OCI-LY7 (cell line): Measurements from ENCODE around the gene SPAG6. TPM values are rescaled to one million over a fixed set of nuclear protein-coding genes. Genes with fewer than 3 reads are reported as not detected.
A peak's percentile ranks its signal among the peaks of the same experiment; 100 is the strongest.

Experiments used
- BruUV-seq: library from RNA; stranded (reverse); fragments of 400-500 nt; replicated peaks from 2 replicates; lab custom pipeline; 2021; lab: Mats Ljungman, UMichigan
- CTCF ChIA-PET: fragments of 300-600 bp; sonication (Branson Sonifier 250); formaldehyde crosslinking; loops from one replicate; lab custom pipeline; 2022; ENCODE audit warnings: antibody characterized with exemption; ENCODE audit not compliant: unreplicated experiment; lab: Charles Lee
- POLR2A ChIA-PET: fragments of 300-600 bp; sonication (Branson Sonifier 250); formaldehyde crosslinking; loops from one replicate; lab custom pipeline; 2022; ENCODE audit warnings: antibody characterized with exemption; lab: Charles Lee
- DNase-seq: peaks from one replicate; pipeline ENCODE4 v3.0.0-alpha.2; 2015; ENCODE audit warnings: low spot score
- H2AFZ ChIP-seq: fragments of 200-600 bp; sonication (generic), shearing (Covaris generic); 2 replicates; pipeline ENCODE4 v1.6.1; 2014; ENCODE audit warnings: mild to moderate bottlenecking, antibody characterized with exemption, low read length, moderate library complexity
- H3K27ac ChIP-seq: fragments of 200-600 bp; sonication (generic); 2 replicates; pipeline ENCODE4 v1.5.1; 2014; ENCODE audit warnings: mixed run types, low read depth, mild to moderate bottlenecking, moderate library complexity, low read length, inconsistent platforms; ENCODE audit not compliant: poor library complexity, severe bottlenecking
- H3K36me3 ChIP-seq: fragments of 200-600 bp; sonication (generic); 2 replicates; pipeline ENCODE4 v1.6.1; 2014; ENCODE audit warnings: mild to moderate bottlenecking, antibody characterized with exemption, low read length, moderate library complexity, mixed read lengths; ENCODE audit not compliant: insufficient read depth
- H3K4me1 ChIP-seq: fragments of 200-600 bp; sonication (generic); 2 replicates; pipeline ENCODE4 v1.5.1; 2014; ENCODE audit warnings: mild to moderate bottlenecking, low read length; ENCODE audit not compliant: insufficient read depth, poor library complexity, severe bottlenecking
- H3K4me2 ChIP-seq: fragments of 200-600 bp; sonication (generic); 2 replicates; pipeline ENCODE4 v1.6.1; 2014; ENCODE audit warnings: mild to moderate bottlenecking, low read length
- H3K4me3 ChIP-seq: fragments of 200-600 bp; sonication (generic); 2 replicates; pipeline ENCODE4 v1.5.1; 2014; ENCODE audit warnings: mild to moderate bottlenecking, low read depth, low read length; ENCODE audit not compliant: poor library complexity, severe bottlenecking
- H3K79me2 ChIP-seq: fragments of 200-600 bp; sonication (generic); 2 replicates; pipeline ENCODE4 v1.6.1; 2016; ENCODE audit warnings: low read depth, mild to moderate bottlenecking, low read length, moderate library complexity, mixed read lengths; ENCODE audit not compliant: insufficient read depth
- H3K9me2 ChIP-seq: fragments of 200-600 bp; sonication (generic); 2 replicates; pipeline ENCODE4 v1.6.1; 2016; ENCODE audit warnings: mild to moderate bottlenecking, low read length, mixed read lengths; ENCODE audit not compliant: insufficient read depth
- H3K9me3 ChIP-seq: fragments of 200-600 bp; sonication (generic); 2 replicates; pipeline ENCODE4 v1.6.1; 2014; ENCODE audit warnings: mild to moderate bottlenecking, mixed run types, low read length, mixed read lengths
- H4K20me1 ChIP-seq: fragments of 200-600 bp; sonication (generic); 2 replicates; pipeline ENCODE4 v1.6.1; 2014; ENCODE audit warnings: mild to moderate bottlenecking, antibody characterized with exemption, low read length, moderate library complexity, mixed read lengths; ENCODE audit not compliant: insufficient read depth
- EZH2phosphoT487 ChIP-seq: fragments of 200-600 bp; sonication (generic); IDR thresholded peaks from 2 replicates; pipeline ENCODE4 v1.6.1; 2018; ENCODE audit warnings: low read depth, borderline replicate concordance, mild to moderate bottlenecking, mixed run types, antibody characterized with exemption, low read length, moderate library complexity, mixed read lengths
- intact Hi-C: fragments of 100-400 bp; cut with micrococcal nuclease; formaldehyde crosslinking; loops from one replicate; pipeline ENCODE4 v1.10.0; 2022; ENCODE audit not compliant: unreplicated experiment
- total RNA-seq, 2 experiments: library from RNA; depleted of rRNA in 1 of 2; stranded (reverse); fragments of >200 nt in 1 of 2; shearing (Covaris generic) in 1 of 2; gene quantifications; 2 replicates each; pipeline ENCODE4 v1.2.3, GENCODE V29; 2014 to 2022
- TF ChIP-seq, protein P1 (sequence below): fragments of 200-600 bp; sonication (generic); conservative IDR thresholded peaks from 2 replicates; pipeline ENCODE4 v1.5.1; 2014; ENCODE audit warnings: mild to moderate bottlenecking, antibody characterized with exemption, low read length, moderate library complexity, mixed read lengths

Gene SPAG6
- total RNA-seq, 2 experiments from 2014 or later: not detected

DNA sequence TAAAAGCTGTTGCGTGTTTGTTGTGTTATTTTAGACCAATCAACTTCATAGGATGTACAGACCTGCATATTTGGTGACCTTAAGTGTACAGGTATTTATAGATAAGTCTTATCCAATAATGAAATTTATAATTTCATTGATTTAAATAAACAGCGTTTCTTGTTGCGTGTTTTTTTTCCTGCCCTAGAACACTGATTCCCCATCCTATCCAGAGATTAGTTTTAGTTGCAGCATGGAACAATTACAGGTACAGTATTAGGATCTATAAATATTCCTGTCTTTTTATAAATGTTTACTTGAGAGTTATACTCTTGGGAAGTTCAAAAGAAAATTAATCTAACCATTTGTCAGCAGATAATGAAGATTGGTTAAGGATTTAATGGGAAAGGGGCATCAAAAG is 26.5 kb upstream of the SPAG6 start:
- CTCF ChIA-PET: no interaction called here
- Histone ChIP-seq H3K79me2 (0 out of 2 replicates have a peak, but pooled peaks cover 11% of the 10 kb centered on the region), H3K27ac (no peak overlapping the region), H4K20me1 (peaks cover 32% of the 10 kb centered on the region; the same call in 1 of the 2 replicates), H3K9me2 (no peaks in the 10 kb centered on the region), H3K4me2 (no peak overlapping the region), H3K4me3 (no peak overlapping the region), H2AFZ (no peak overlapping the region), H3K9me3 (no peaks in the 10 kb centered on the region), H3K4me1 (peaks cover 28% of the 10 kb centered on the region), H3K36me3 (no peaks in the 10 kb centered on the region)
- no peak for DNase-seq
- POLR2A ChIA-PET: interaction anchor here (0.5 to 1.4 kb wide), 3 partner anchors 11 to 317 kb away, joined by 3 to 6 read pairs (median 3); no protein-coding TSS in a partner anchor
- no peak for TF ChIP-seq EZH2phosphoT487
- TF ChIP-seq, protein P1, sequence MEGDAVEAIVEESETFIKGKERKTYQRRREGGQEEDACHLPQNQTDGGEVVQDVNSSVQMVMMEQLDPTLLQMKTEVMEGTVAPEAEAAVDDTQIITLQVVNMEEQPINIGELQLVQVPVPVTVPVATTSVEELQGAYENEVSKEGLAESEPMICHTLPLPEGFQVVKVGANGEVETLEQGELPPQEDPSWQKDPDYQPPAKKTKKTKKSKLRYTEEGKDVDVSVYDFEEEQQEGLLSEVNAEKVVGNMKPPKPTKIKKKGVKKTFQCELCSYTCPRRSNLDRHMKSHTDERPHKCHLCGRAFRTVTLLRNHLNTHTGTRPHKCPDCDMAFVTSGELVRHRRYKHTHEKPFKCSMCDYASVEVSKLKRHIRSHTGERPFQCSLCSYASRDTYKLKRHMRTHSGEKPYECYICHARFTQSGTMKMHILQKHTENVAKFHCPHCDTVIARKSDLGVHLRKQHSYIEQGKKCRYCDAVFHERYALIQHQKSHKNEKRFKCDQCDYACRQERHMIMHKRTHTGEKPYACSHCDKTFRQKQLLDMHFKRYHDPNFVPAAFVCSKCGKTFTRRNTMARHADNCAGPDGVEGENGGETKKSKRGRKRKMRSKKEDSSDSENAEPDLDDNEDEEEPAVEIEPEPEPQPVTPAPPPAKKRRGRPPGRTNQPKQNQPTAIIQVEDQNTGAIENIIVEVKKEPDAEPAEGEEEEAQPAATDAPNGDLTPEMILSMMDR: no peak
- no TSS peak for BruUV-seq
- intact Hi-C loops: loop anchor here (5.0 to 10.0 kb wide), 2 partner anchors 286 to 394 kb away; partner anchors contain the start of gene PIP4K2A

- POLR2A ChIA-PET: no interaction called here
- Histone ChIP-seq H3K4me3 (no peak overlapping the region), H3K9me2 (no peaks in the 10 kb centered on the region), H2AFZ (no peak overlapping the region), H3K79me2 (0 out of 2 replicates have a peak, but pooled peaks cover 11% of the 10 kb centered on the region), H3K36me3 (no peaks in the 10 kb centered on the region), H4K20me1 (peaks cover 40% of the 10 kb centered on the region), H3K4me2 (peak overlapping the region; percentile 66), H3K27ac (no peak overlapping the region), H3K4me1 (peaks cover 30% of the 10 kb centered on the region), H3K9me3 (no peaks in the 10 kb centered on the region)
- TF ChIP-seq, protein P1: no peak
- TF ChIP-seq EZH2phosphoT487: peak; percentile 56; the same call in 1 of the 2 replicates
- no TSS peak for BruUV-seq
- DNase-seq: no peak
- intact Hi-C loops: loop anchor here (5.0 to 10.0 kb wide), 2 partner anchors 285 to 393 kb away; partner anchors contain the start of gene PIP4K2A
- CTCF ChIA-PET: no interaction called here
These were observed 25.7 kb upstream of the SPAG6 start for GRCh38 chr10:22319547-22319979.

- Histone ChIP-seq H3K4me1 (peaks cover 35% of the 10 kb centered on the region), H2AFZ (no peak overlapping the region), H3K4me2 (peak overlapping the region; percentile 66), H4K20me1 (peaks cover 45% of the 10 kb centered on the region), H3K9me2 (no peaks in the 10 kb centered on the region), H3K27ac (no peak overlapping the region), H3K36me3 (no peaks in the 10 kb centered on the region), H3K4me3 (peak overlapping the region; percentile 40), H3K9me3 (no peaks in the 10 kb centered on the region), H3K79me2 (0 out of 2 replicates have a peak, but pooled peaks cover 11% of the 10 kb centered on the region)
- DNase-seq: peak; percentile 9
- CTCF ChIA-PET: no interaction called here
- TF ChIP-seq EZH2phosphoT487: peak; percentile 28; the same call in 1 of the 2 replicates
- TF ChIP-seq, protein P1: no peak
- POLR2A ChIA-PET: no interaction called here
- intact Hi-C loops: loop anchor here (1.0 to 10.0 kb wide), 5 partner anchors 59 to 788 kb away; partner anchors contain the start of genes MLLT10 and PIP4K2A
- no TSS peak for BruUV-seq
These were observed 25.2 kb upstream of the SPAG6 start for GRCh38 chr10:22319980-22320558.
